ENCODE results near the gene MZT2A. TPM values are rescaled to one million over a fixed set of nuclear protein-coding genes. Genes with fewer than 3 reads are reported as not detected.
"Not testable (repeated sequence)": the region's sequence is repeated elsewhere in the genome, so short reads cannot be mapped to it uniquely, and the experiment has no call there.

Gene MZT2A
- 207 TPM for polyA plus RNA-seq (2012; ENCODE audit: low read depth, missing spikeins)

GRCh38 chr2:131492015-131492417 is at the start of gene MZT2A:
TSS of gene MZT2A (minus strand) at chr2:131492397. CDS start at chr2:131492376, 21 bp downstream.
- not testable (repeated sequence) for DNase-seq (ENCODE audit: insufficient read length, low spot score); FAIRE-seq

GRCh38 chr2:131538856-131539255 is 46.7 kb upstream of the MZT2A start:
- DNase-seq (ENCODE audit: insufficient read length, low spot score); FAIRE-seq: not testable (repeated sequence)

GRCh38 chr2:131536841-131537240 is 44.6 kb upstream of the MZT2A start:
- FAIRE-seq; DNase-seq (ENCODE audit: insufficient read length, low spot score): not testable (repeated sequence)

- FAIRE-seq; DNase-seq (ENCODE audit: insufficient read length, low spot score): not testable (repeated sequence)
Measured at GRCh38 chr2:131535951-131536826, 44.0 kb upstream of the MZT2A start.

- FAIRE-seq (no peak), DNase-seq (ENCODE audit: insufficient read length, low spot score) (no peak)
- TF ChIP-seq POLR2AphosphoS5 (IDR thresholded peaks at IDR 0.05; ENCODE audit: low read depth, low read length), result no peak
- TF ChIP-seq PAX5 (IDR thresholded peaks at IDR 0.05; ENCODE audit: insufficient read depth, low read length, severe bottlenecking), result no peak
- TF ChIP-seq POLR2A (IDR thresholded peaks at IDR 0.05; ENCODE audit: low read depth, low read length), result no peak
- no peak for TF ChIP-seq POU2F2 (IDR thresholded peaks at IDR 0.05; ENCODE audit: low read depth, low read length)
- no peak for TF ChIP-seq SPI1 (IDR thresholded peaks at IDR 0.05; ENCODE audit: low read depth, low read length)
- no peak for TF ChIP-seq TAF1 (IDR thresholded peaks at IDR 0.05; ENCODE audit: low read depth, low read length)
Measured at GRCh38 chr2:131535526-131535925, 43.3 kb upstream of the MZT2A start.

- FAIRE-seq; DNase-seq (ENCODE audit: insufficient read length, low spot score): not testable (repeated sequence)
Measured at GRCh38 chr2:131534965-131535364, 42.8 kb upstream of the MZT2A start.

GRCh38 chr2:131534317-131534672 is 42.1 kb upstream of the MZT2A start:
- FAIRE-seq; DNase-seq (ENCODE audit: insufficient read length, low spot score): not testable (repeated sequence)

GRCh38 chr2:131533609-131534316 is 41.6 kb upstream of the MZT2A start:
- DNase-seq (ENCODE audit: insufficient read length, low spot score); FAIRE-seq: not testable (repeated sequence)

- DNase-seq (ENCODE audit: insufficient read length, low spot score), result not testable (repeated sequence)
- peak; percentile 80 for FAIRE-seq
Measured at GRCh38 chr2:131532723-131533608, 40.8 kb upstream of the MZT2A start.

GRCh38 chr2:131531547-131532185 is 39.5 kb upstream of the MZT2A start:
- DNase-seq (ENCODE audit: insufficient read length, low spot score); FAIRE-seq: not testable (repeated sequence)

GRCh38 chr2:131530626-131531344 is 38.6 kb upstream of the MZT2A start:
- DNase-seq (ENCODE audit: insufficient read length, low spot score); FAIRE-seq: not testable (repeated sequence)

- FAIRE-seq, result peak; percentile 40
- DNase-seq (ENCODE audit: insufficient read length, low spot score), result not testable (repeated sequence)
Measured at GRCh38 chr2:131529864-131530445, 37.8 kb upstream of the MZT2A start.
